GM21390 (cell line): Measurements from ENCODE around the gene DYNLL2.
"Not testable (repeated sequence)": the region's sequence is repeated elsewhere in the genome, so short reads cannot be mapped to it uniquely, and the experiment has no call there.

Source experiments
- ATAC-seq: cut with Tn5 transposase; IDR thresholded peaks from one replicate; pipeline ENCODE4 v1.9.1; 2021; ENCODE audit not compliant: unreplicated experiment

The DYNLL2 gene

DNA sequence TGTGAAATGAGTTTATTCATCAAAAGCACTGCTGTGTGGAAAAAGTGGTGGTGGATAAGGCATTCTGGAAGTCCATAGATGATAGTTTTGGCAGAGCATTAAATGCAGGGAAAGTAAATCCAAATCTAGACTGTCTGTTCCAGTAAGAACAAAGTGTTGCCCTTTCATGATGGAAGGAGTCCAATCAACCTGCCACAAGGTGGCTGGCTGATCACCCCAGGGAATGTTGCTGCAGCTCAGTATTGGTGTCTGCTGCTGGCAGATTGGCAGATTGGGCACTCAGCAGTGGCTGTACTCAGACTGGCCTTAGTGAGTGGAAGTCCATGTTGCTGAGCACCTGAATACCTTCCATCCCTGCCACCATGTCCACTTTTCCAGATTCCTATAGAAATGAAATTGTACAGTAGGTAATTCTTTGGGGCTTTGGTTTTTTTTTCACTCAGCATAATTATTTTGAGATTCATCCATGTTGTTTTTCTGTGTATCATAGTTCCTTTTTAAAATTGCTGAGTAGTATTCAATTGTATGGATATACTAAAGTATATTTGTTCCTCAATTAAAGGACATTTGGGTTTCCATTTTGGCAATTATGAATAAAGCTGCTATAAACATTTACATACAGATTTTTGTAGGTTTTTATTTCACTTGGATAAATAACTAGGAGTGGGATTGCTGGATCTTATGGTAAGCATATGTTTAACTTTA is 14.3 kb downstream of the DYNLL2 start:
- no peak for ATAC-seq

DNA sequence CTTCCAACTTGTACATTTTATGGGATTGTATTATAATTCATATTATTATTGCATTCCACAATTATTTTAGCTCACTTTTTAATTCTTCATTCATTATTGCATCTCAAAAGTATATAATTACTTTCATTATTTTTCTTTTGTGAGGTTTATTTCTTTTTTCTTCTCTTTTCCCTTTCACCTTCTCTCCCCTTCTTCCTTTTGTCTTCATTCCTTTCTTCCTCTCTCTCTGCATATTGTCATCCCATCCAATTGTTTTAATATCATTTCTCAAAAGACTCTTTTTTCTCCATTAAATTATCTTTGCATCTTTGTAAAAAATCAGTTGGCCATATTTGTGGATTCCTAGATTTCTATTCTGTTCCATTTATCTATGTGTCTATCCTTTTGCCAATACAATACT is 17.3 kb downstream of the DYNLL2 start:
- no peak for ATAC-seq

DNA sequence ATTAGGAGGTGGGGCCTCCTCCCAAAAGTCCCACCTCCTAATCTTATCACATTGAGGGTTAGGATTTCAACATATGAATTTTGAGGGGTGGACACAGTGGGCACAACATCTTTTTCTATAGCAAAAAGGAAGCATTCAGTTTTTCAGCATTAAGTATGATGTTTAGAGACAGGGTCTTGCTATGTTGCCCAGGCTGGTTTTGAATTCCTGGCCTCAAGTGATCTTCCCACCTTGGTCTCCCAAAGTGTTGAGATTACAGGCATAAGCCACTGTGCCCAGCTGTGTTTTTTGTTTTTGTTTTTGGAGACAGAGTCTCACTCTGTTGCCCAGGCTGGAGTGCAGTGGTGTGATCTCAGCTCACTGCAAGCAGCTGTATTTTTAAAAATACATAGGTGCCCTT is 18.7 kb downstream of the DYNLL2 start:
- not testable (repeated sequence) for ATAC-seq

DNA sequence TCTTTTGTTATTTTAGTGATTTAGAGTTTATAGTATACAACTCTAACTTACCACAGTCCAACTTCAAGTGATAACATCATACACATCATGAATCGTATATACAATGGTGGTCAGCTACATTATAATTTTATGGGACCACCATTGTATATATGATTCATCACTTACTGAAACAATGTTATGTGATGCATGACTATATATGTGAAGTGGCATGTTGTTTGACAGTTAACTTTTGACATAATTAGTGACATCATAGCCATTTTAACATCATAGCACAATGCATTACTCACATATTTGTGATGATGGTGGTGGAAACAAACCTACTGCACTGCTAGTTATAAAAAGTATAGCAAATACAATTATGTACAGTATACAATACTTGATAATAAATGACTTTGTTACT is 21.9 kb downstream of the DYNLL2 start:
- ATAC-seq: no peak

DNA sequence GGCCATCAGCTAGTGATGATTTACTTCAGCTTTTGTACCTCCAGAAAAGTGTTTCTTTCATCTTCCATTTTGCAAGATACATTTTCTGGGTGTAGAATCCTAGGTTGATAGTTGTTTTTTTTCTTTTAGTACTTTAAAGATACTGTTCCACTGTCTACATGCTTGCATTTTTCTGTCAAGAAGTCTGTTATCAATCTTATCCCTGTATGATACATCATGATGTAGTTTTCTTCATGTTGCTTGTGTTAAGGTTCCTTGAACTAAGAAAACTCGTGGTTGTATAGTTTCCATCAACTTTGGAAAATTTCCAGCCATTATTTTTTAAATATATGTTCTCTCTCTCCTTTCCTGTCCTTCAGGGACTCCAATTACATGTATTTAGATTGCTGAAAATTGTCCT is 24.1 kb downstream of the DYNLL2 start:
- no peak for ATAC-seq

DNA sequence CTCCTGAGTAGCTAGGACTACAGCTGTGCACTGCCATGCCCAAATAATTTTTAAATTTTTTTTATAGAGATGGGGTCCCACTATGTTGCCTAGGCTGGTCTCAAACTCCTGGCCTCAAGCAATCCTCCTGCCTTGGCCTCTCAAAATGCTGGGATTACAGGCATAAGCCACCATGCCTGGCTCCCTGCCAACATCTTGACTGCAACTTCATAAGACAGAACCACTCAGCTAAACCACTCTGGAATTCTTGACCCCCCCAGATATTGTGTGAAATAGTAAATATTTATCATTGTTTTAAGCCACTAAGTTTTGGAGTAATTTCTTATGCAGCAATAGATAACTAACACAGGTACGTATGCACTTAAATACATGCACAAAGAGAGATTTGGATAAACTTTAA is 26.0 kb downstream of the DYNLL2 start:
- no peak for ATAC-seq

DNA sequence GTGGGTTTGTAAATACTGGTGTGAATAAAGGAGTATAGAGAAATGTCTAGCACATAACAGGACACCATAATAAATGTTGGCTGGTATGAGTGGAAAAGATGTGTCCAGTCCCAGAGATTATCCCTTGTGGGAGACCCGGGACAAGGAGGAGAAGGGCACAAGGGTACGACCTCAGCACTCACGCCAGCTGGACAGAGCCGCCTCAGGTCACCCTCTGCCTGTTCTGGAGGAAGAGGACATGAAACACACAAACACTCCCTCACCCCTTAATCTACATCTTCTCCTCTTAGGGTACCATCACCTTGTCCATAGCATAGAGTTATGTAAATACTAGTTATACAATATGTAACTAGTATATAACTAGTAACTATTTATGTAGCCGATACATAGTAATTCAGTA is 26.8 kb downstream of the DYNLL2 start:
- ATAC-seq: no peak

DNA sequence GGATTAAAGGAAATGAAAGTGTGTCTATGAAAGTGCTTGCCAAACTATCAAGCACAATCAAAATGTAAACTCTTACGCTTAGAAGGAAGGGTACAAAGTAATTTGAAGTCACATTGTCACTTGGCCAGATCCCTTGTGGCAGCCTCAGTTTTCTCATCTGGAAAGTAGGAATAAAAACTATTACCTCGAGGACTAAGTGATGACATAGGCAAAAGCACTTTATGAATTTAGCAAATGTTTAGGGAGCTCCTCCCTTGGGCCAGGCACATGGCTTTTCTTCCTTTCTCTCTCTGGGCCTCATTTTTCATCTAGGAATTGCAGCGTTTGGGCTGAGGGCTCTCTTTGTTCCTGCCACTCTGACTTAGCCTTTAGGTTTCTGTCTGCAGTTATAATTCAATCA is 28.5 kb downstream of the DYNLL2 start:
- no peak for ATAC-seq

DNA sequence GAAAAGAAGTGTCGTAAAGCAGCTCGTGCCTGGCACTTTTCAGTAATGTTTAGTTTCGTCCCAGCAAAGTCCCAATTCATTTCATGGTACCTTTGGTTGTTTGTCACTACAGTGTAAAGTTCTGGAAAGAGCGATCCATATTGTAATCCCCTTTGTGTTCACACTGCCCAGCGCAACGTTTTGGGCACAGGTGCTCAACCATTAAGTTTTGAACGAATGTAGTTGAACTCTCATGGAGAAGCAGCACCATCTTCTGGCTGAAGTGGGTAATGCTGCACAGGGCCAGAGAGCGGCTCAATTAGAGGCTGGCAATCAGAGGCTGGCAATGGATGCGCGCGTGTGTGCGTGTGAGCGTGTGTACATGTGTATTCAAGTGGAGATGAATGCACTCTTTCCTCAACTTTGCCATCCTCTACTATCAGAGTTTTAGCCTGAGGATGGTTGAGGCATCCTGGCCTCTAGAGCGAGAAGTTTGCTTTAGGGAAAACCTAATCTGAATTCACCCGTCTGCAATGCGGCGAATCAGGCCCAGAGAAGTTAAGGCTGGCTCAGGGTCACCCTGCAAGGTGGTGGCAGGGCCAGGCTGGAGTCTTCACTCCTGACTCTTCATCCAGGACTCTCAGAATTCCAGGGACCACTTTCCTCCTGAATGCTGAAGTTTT is 29.9 kb downstream of the DYNLL2 start:
- ATAC-seq: no peak

DNA sequence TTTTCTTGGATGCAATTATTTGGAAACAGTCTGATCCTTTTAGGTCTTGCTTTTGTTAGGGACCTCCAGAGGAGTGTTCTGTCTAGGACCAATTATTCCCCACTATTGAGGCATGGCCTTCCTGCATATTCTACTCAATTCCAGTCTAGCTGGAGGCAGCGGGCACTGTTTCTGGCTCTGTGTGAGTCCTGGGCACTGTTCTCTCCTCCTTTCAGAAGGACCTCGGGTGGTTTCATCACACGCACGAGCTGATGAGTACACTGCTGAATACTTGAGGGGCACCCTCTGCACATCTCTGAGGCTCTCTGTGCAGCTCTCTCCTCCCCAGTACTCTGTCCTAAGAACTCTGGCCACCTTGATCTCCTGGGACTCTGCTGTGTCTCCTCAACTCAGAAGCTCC is 30.7 kb downstream of the DYNLL2 start:
- ATAC-seq: no peak

DNA sequence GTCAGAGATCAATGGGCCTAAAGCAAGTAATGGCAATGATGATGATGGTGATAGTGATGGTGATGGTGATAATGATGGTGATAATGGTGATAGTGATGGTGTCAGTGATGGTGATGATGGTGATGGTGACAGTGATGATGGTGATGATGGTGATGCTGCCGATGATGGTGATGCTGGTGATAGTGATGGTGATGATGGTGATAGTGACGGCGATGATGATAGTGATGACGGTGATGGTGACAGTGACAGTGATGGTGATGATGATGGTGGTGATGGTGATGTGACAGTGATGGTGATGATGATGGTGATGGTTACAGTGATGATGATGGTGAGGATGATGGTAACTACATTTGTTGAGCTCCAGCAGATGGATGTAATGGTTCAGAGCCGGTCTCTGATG is 34.2 kb downstream of the DYNLL2 start:
- ATAC-seq: no peak

DNA sequence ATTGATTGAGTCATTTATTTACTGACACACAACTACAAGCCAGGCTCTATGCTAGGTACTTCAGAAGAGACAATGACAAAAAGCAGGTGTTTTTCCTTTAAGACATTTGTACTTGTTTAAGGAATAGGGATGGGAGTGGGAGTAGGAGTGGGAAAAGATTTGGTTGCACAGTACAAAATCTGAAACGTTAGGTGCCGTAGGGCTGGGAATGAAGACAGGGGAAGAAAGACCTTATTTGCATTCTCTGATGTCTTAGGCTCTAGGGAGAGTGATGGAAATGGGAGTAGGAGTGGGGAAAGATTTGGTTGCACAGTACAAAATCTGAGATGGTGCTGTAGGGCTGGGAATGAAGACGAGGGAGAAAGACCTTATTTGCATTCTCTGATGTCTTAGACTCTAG is 36.3 kb downstream of the DYNLL2 start:
- ATAC-seq: no peak

DNA sequence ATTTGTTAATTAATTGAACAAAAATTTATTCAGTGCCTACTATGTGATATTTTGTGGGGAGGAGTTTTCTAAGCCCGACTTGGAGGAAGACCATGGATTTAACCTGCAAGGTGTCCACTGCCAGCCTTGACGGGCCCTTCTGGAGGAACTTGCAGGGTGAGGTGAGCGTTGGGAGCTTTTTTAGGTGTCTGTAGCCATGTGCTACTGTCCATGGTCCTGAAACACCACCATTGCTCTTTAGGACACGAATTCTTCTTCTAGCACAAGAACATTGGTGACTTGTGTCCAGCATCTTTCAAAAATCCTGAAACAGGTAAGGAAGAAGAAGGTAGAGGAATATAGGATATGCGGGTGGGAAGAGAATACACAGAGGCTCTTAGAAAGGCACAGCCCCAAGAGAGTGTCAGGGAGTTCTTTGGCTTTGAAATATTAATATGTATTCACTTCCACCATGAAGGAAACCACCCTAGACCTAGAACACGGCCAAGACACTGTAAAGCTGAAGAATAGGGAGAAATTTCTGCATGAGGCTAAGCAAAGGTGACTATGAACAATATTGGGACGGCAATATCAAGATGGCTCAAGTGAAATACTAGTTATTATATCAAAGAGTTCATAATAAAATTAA is 37.1 kb downstream of the DYNLL2 start:
- no peak for ATAC-seq

DNA sequence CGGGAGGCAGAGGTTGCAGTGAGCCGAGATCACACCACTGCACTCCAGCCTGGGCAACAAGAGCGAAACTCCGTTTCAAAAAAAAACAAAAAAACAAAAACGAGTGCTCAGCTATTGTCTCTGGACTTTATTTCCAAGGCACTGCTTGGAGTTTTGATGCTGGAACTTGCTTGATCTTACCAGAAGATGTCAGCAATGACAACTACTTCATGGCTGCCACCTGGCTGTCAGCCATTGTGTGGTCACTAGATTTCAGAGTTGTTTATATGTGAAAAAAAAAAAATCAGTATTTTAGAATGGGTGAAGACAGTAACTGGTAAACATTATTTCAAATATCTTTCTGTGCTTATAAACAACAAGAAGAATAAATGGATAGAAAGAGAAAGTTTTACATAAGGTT is 38.7 kb downstream of the DYNLL2 start:
- ATAC-seq: no peak

DNA sequence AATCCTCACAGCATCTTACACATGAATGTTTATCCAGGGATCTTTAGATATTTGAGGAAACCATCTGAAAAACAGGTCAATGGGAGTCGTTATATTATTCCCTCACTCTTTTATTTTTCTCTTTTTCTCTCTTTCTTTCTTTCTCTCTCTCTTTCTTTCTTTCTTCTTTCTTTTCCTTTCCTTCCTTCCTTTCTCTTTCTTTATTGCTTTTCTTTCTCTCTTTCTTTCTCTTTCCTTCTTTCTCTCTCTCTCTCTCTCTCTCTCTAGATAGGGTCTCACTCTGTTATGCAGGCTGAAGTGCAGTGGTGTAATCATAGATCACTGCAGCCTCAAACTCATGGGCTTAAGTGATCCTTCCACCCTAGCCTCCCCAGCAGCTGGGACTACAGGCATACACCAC is 44.6 kb downstream of the DYNLL2 start:
- no peak for ATAC-seq

DNA sequence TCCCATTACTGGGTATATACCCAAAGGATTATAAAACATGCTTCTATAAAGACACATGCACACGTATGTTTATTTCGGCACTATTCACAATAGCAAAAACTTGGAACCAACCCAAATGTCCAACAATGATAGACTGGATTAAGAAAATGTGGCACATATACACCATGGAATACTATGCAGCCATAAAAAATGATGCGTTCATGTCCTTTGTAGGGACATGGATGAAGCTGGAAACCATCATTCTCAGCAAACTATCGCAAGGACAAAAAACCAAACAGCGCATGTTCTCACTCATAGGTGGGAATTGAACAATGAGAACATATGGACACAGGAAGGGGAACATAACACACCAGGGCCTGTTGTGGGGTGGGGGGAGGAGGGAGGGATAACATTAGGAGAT is 49.5 kb downstream of the DYNLL2 start:
- not testable (repeated sequence) for ATAC-seq

DNA sequence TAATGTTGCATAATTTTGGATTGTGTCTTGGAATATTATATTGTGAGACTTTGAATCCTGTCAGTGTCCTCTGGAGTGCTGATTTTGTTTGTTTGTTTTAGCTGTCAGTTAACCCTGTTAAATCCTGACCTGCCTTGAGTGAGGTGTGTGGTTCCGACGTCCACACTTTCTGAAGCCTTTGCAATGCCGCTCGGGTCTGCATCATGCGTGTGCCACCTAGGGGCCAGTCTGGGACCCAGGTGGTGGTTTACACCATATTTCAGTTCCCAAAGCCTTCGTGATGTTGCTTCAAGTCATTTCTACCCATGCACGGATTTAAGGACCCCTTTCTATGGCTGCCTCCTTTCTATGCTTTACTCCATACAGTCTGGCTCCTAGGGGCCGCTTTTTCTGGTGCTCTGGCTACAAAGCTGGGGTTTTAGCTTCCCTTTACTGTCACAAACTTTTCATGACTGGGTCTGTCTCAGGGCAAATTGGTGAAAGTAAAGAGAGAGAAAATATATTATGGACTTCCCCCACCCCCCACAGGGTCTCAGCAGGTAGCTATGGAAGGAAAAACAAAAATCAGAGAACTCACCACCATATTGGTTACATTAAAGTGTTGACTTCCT is 53.6 kb downstream of the DYNLL2 start:
- ATAC-seq: no peak

DNA sequence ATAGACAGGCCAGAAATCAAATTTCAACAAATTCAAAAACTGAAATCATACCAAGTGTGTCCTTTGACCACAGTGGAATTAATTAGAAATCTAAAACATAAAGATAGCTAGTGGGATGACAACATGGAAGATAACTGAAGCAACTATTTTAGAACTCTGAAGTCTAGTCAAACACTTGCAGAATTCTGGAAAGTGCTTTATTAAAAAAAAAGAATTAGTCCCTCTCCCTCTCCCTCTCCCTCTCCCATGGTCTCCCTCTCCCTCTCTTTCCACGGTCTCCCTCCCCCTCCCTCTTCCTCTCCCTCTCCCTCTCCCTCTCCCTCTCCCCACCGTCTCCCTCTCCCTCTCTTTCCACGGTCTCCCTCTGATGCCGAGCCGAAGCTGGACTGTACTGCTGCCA is 58.3 kb downstream of the DYNLL2 start:
- ATAC-seq: no peak

DNA sequence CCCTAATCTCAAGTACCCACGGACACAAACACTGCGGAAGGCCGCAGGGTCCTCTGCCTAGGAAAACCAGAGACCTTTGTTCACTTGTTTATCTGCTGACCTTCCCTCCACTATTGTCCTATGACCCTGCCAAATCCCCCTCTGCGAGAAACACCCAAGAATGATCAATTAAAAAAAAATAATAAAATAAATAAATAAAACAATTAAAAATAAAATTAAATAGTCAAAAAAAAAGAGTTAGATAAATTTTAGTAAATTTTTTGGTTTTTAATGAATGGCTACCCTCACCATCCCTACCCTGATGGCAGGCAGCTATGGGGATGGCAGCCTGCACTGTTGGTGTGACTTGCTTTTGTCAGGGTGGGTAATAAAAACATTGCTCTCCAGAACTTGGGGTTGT is 60.1 kb downstream of the DYNLL2 start:
- not testable (repeated sequence) for ATAC-seq

DNA sequence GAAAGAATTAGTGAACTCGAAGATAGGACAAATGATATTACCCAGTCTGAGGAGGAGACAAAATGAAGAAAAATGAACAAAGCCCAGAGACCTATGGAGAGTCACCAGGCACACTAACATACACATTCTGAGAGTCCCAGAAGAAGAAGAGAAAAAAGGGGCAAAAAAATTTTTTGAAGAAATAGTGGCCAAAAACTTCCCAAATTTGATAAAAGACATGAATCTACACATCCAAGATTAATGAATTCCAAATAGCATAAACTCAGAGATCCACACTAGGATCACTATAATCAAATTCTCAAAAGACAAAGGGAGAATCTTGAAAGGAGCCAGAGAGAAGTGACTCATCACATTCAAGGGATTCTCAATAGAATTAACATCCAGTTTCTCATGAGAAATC is 61.6 kb downstream of the DYNLL2 start:
- ATAC-seq: no peak
